Testis (tissue), 2 donors: Measurements from ENCODE around the gene ZNF667.

ENCODE experiments used
- CTCF ChIP-seq, 3 experiments: fragments of 450-650 bp in 2 of 3; fragments of 200-600 bp in 1 of 3; sonication (generic) in 1 of 3; IDR thresholded peaks; one replicate each; pipeline ENCODE4 v1.5.1; 2016 to 2019; ENCODE audit warnings: antibody characterized with exemption in 3 of 3, mild to moderate bottlenecking in 2 of 3, moderate library complexity in 1 of 3
- POLR2A ChIP-seq: fragments of 450-650 bp; IDR thresholded peaks from one replicate; pipeline ENCODE4 v1.6.1; 2017; ENCODE audit warnings: antibody characterized with exemption, mild to moderate bottlenecking, moderate library complexity

- TF ChIP-seq CTCF (IDR thresholded peaks at IDR 0.05) = no peak
- no peak for TF ChIP-seq POLR2A
Measured at GRCh38 chr19:56507446-56508289, 30.5 kb upstream of the ZNF667 start, which contains the start of gene ZNF471.
